GM12891 (cell line): ENCODE results near the gene APMAP.

Experiments used
- DNase-seq: peaks from one replicate; pipeline ENCODE4 v3.0.0; 2011; ENCODE audit warnings: low spot score; ENCODE audit not compliant: insufficient read length
- FAIRE-seq: peaks from 2 replicates; lab custom pipeline; 2011; peaks lifted over from hg19 to GRCh38; lab: Jason Lieb, UNC
- PAX5 ChIP-seq: IDR thresholded peaks from 2 replicates; pipeline ENCODE4 v1.6.1; 2011; ENCODE audit warnings: low read length, moderate library complexity, mild to moderate bottlenecking; ENCODE audit not compliant: insufficient read depth, severe bottlenecking
- POLR2A ChIP-seq: IDR thresholded peaks from 2 replicates; pipeline ENCODE4 v1.6.1; 2011; ENCODE audit warnings: low read depth, low read length, control low read depth
- POLR2AphosphoS5 ChIP-seq: IDR thresholded peaks from 2 replicates; pipeline ENCODE4 v1.6.1; 2011; ENCODE audit warnings: low read depth, low read length, control low read depth
- POU2F2 ChIP-seq: IDR thresholded peaks from 2 replicates; pipeline ENCODE4 v1.6.1; 2011; ENCODE audit warnings: low read depth, mild to moderate bottlenecking, control low read depth, low read length, moderate library complexity
- SPI1 ChIP-seq: IDR thresholded peaks from 2 replicates; pipeline ENCODE4 v1.6.1; 2011; ENCODE audit warnings: low read depth, low read length, control low read depth
- TAF1 ChIP-seq: IDR thresholded peaks from 2 replicates; pipeline ENCODE4 v1.6.1; 2011; ENCODE audit warnings: low read depth, low read length, control low read depth

APMAP gene

GRCh38 chr20:25025091-25025861 lies 32.7 kb upstream of the APMAP start:
- no peak for DNase-seq
- FAIRE-seq = no peak
- TF ChIP-seq POLR2A (no peak), SPI1 (no peak), POLR2AphosphoS5 (no peak), POU2F2 (no peak), PAX5 (no peak), TAF1 (no peak)

GRCh38 chr20:25024171-25024570 lies 31.6 kb upstream of the APMAP start:
- no peak for DNase-seq
- no peak for TF ChIP-seq POLR2A
- TF ChIP-seq POU2F2 = no peak
- FAIRE-seq = no peak

- TF ChIP-seq POLR2A (no peak), SPI1 (no peak), TAF1 (no peak)
- FAIRE-seq (no peak), DNase-seq (no peak)
Observed at GRCh38 chr20:25023356-25023755, 30.8 kb upstream of the APMAP start.

GRCh38 chr20:25022680-25023079 lies 30.1 kb upstream of the APMAP start:
- TF ChIP-seq SPI1 = no peak
- no peak for TF ChIP-seq POLR2A
- TF ChIP-seq POU2F2 = no peak
- TF ChIP-seq POLR2AphosphoS5 = no peak
- TF ChIP-seq PAX5 = no peak
- no peak for TF ChIP-seq TAF1
- FAIRE-seq (no peak), DNase-seq (no peak)

- TF ChIP-seq PAX5 (no peak), POU2F2 (no peak), TAF1 (no peak), POLR2A (no peak), POLR2AphosphoS5 (no peak), SPI1 (no peak)
- DNase-seq = no peak
- FAIRE-seq = no peak
Observed at GRCh38 chr20:25021336-25021735, 28.8 kb upstream of the APMAP start.

- DNase-seq (no peak), FAIRE-seq (no peak)
- TF ChIP-seq POU2F2 (no peak), POLR2A (no peak), POLR2AphosphoS5 (no peak), SPI1 (no peak), TAF1 (no peak), PAX5 (no peak)
Observed at GRCh38 chr20:25020901-25021301, 28.4 kb upstream of the APMAP start.

- no peak for FAIRE-seq
- TF ChIP-seq SPI1 = no peak
- no peak for TF ChIP-seq POLR2A
- no peak for TF ChIP-seq PAX5
- TF ChIP-seq POLR2AphosphoS5 = no peak
- TF ChIP-seq POU2F2 = no peak
- no peak for TF ChIP-seq TAF1
- no peak for DNase-seq
Observed at GRCh38 chr20:25020345-25020744, 27.8 kb upstream of the APMAP start.

GRCh38 chr20:25019381-25020155 lies 27.0 kb upstream of the APMAP start:
- no peak for FAIRE-seq
- DNase-seq = no peak
- TF ChIP-seq PAX5 (no peak), POLR2AphosphoS5 (no peak)

- no peak for FAIRE-seq
- TF ChIP-seq SPI1 (no peak), POU2F2 (no peak), PAX5 (no peak), TAF1 (no peak), POLR2AphosphoS5 (no peak), POLR2A (no peak)
- no peak for DNase-seq
Observed at GRCh38 chr20:25018841-25019240, 26.3 kb upstream of the APMAP start.

GRCh38 chr20:25018425-25018824 lies 25.9 kb upstream of the APMAP start:
- FAIRE-seq (no peak), DNase-seq (no peak)
- no peak for TF ChIP-seq TAF1
- TF ChIP-seq POLR2AphosphoS5 = no peak
- no peak for TF ChIP-seq POLR2A
- no peak for TF ChIP-seq PAX5
- TF ChIP-seq POU2F2 = no peak
- no peak for TF ChIP-seq SPI1
